GM19351 (cell line): ENCODE data around the gene NPIPB4.
"Not testable (repeated sequence)": the region's sequence is repeated elsewhere in the genome, so short reads cannot be mapped to it uniquely, and the experiment has no call there.

Source experiments
- ATAC-seq: cut with Tn5 transposase; IDR thresholded peaks from one replicate; pipeline ENCODE4 v1.9.1; 2021; ENCODE audit warnings: mild to moderate bottlenecking, moderate library complexity; ENCODE audit not compliant: unreplicated experiment

NPIPB4 gene

GRCh38 chr16:21857656-21858055, at the start of gene NPIPB4:
TSS of gene NPIPB4 (minus strand) at chr16:21857756. CDS start at chr16:21857378, 378 bp downstream.
- ATAC-seq: not testable (repeated sequence)

GRCh38 chr16:21898998-21899397, 41.4 kb upstream of the NPIPB4 start:
- not testable (repeated sequence) for ATAC-seq

DNA sequence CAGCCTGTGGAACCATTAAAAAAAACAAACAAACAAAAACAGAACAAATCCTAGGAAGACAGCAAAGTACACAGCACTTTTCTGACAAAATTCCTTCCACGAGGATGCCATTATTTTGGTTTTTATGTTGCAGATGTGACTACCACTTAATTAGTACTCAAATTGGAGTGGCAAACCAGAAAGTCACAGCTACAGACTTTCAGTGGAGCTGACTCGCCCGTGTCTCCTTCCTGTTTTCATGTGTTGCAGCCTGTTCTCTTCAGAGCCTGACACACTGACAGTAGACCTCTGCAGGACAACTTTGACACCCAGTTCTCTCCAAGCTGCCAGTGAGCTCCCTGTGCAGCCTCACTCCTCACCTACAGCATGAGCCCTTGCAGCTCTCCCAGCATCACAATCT, 24.4 kb upstream of the NPIPB4 start:
- not testable (repeated sequence) for ATAC-seq

- not testable (repeated sequence) for ATAC-seq
Measured at GRCh38 chr16:21837186-21837585, 20.4 kb downstream of the NPIPB4 start.

DNA sequence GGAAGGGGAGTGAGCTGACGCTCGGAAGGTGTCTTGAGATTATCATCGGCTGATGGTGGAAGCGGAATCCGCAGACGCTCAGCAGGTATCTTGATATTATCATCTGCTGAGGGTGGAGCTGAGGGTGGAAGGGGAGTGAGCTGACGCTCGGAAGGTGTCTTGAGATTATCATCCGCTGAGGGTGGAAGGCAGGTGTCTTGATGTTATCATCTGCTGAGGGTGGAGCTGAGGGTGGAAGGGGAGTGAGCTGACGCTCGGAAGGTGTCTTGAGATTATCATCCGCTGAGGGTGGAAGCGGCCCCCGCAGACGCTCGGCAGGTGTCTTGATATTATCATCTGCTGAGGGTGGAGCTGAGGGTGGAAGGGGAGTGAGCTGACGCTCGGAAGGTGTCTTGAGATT, 21.2 kb downstream of the NPIPB4 start:
- not testable (repeated sequence) for ATAC-seq

DNA sequence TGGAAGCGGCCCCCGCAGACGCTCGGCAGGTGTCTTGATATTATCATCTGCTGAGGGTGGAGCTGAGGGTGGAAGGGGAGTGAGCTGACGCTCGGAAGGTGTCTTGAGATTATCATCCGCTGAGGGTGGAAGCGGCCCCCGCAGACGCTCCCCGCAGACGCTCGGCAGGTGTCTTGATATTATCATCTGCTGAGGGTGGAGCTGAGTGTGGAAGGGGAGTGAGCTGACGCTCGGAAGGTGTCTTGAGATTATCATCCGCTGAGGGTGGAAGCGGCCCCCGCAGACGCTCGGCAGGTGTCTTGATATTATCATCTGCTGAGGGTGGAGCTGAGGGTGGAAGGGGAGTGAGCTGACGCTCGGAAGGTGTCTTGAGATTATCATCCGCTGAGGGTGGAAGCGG, 21.8 kb downstream of the NPIPB4 start:
- ATAC-seq: not testable (repeated sequence)

DNA sequence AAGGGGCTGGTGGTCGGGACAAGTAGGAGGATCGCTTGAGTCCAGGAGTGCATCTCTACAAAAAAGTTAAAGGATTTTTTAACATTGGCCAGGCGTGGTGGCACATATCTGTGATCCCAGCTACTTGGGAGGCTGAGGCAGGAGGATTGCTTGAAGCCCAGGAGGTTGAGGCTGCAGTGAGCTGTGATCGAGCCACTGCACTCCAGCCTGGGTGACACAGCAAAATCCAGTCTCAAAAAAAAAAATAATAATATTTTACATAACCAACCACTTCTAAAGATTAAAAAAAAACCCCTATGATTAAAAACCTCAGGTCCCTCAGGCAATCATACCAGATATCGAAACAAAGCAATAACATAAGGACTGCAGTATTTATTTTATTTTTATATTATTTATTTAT, 23.3 kb downstream of the NPIPB4 start:
- not testable (repeated sequence) for ATAC-seq

GRCh38 chr16:21829929-21830328, 27.6 kb downstream of the NPIPB4 start:
- ATAC-seq: not testable (repeated sequence)

DNA sequence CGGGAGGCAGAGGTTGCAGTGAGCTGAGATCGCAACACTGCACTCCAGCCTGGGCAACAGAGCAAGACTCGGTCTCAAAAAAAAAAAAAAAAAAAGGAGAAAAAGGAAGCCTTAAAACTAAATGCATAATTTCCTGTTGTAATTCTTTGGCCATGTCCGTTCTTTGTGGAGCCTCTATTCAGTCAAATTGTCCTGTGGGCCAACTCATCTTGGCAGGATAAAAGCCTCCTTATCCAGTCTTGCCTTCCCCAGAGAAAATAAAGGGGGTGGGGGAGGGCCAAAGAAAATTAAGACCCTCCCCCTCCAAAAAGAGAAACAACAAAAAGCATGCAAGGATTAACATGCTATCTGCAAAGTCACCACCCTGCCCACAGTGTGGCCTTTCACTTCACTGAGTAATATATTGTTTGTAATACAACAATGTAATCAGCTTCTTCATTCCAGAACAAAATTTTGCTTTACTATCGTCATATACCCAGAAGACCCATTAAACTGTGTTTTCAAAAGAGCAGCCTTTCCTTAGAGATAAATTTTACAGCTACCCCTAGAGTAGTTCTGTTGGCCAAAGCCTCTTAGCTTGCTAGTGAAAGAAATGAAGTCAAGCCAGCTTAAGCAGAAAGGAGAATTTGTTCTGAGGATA, 31.4 kb downstream of the NPIPB4 start:
- not testable (repeated sequence) for ATAC-seq

GRCh38 chr16:21825526-21825925, 32.0 kb downstream of the NPIPB4 start:
- not testable (repeated sequence) for ATAC-seq

- ATAC-seq: not testable (repeated sequence)
Measured at GRCh38 chr16:21823258-21823657, 34.3 kb downstream of the NPIPB4 start.

GRCh38 chr16:21820908-21821465, 36.6 kb downstream of the NPIPB4 start:
- not testable (repeated sequence) for ATAC-seq

DNA sequence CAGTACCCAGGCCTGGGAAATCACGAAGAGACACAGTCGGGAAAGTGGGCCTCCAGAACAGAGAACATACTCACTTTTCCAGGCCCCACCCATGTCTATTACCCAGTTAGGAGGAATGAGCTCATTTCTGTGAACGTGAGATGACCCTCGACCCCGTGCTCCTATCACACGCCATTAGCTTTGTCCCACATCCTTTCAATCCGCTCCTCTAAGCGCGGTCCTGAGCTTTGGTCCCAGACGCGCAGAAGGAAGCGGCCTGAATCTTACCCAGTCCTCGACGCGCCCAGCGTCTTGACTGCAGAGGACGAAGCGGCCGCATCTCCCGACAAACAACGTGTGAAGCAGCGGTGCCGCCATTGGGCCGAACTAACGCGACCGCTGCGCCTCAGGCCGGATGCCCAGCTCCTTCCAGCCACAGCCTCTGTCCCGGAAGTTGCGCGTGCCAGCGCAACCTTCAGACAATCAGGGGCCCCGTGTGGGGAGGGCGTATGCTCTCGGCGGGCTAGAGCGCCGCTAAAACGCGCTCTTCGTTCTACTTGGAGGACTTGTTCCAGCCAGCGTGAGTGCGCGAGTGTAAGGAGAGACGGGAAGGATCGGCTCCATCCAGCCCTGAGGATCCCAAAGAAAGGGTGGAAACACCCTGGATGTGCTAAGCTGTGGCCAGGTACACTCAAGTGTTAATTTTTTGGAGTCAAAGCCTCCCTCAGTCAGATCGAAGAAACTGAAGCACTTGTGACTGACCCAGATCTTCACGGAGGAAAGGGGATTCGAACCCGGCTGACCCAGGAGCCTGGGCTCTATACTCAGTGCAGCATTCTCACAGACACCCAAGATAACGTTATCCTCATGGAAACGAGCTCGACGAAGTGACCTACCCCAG, 37.3 kb downstream of the NPIPB4 start:
- ATAC-seq: peak; percentile 96

DNA sequence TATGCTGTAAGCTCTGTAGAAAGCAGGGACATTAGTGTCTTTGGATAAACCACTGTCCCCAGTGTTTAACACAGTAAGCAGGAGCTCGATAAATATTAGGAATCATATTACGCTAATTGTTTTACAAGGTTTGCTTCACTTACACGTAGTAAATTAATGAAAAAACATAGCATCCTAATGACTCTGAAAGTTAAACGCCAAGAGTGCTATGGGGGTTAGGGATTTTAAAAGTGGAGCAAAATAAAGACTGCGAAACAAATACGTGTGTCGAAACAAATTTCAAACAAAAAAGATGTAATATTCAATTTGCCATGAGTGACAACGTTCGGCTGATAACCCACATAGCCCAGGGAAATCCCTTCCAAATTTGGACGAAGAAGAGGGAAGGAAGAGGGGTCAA, 37.9 kb downstream of the NPIPB4 start:
- ATAC-seq: not testable (repeated sequence)

DNA sequence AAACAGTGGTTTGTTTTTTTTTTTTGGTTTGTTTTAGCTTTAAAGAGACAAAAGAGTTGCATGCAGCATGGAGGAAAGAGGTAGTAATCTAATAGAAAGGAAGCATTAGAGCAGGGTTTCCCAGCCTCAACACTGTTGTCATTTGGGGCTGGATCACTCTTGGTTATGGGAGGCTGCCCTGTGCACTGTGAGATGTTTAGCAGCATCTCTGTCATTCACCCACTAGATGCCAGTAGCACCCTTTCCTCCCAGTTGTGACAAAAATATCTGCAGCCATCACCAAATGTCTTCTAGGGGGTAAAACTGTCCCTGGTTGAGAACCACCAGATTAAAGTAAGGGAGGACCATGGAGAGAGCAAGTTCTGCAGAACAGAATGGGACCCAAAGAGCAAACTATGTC, 40.5 kb downstream of the NPIPB4 start:
- not testable (repeated sequence) for ATAC-seq

DNA sequence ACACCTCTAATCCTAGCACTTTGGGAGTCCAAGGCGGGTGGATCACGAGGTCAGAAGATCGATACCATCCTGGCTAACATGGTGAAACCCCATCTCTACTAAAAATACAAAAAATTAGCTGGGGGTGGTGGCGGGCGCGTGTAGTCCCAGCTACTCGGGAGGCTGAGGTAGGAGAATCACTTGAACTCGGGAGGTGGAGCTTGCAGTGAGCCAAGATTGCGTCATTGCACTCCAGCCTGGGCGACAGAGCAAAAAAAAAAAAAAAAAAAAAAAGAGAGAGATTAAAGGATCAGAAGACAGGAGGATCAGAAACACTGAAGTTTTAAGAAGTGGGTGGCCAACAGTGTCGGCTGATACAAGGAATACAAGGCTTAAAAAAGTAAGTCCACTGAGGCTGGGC, 41.9 kb downstream of the NPIPB4 start:
- ATAC-seq: not testable (repeated sequence)

DNA sequence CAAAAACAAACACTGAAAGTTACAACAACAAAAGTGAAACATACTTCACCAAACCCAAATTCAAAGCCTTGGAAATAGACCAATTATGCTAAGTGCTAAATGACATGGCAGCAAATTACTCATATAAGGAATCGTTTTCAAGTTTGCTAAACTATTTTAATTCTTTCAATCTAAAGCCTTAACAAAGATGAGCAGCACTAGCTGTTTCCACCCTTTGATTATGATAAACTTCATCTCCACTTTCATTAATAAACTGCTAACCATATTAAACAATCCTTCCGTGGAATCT, 55.2 kb downstream of the NPIPB4 start:
- ATAC-seq: not testable (repeated sequence)

GRCh38 chr16:21801538-21802374, 55.8 kb downstream of the NPIPB4 start:
- not testable (repeated sequence) for ATAC-seq

GRCh38 chr16:21798601-21799000, 59.0 kb downstream of the NPIPB4 start:
- ATAC-seq: not testable (repeated sequence)

DNA sequence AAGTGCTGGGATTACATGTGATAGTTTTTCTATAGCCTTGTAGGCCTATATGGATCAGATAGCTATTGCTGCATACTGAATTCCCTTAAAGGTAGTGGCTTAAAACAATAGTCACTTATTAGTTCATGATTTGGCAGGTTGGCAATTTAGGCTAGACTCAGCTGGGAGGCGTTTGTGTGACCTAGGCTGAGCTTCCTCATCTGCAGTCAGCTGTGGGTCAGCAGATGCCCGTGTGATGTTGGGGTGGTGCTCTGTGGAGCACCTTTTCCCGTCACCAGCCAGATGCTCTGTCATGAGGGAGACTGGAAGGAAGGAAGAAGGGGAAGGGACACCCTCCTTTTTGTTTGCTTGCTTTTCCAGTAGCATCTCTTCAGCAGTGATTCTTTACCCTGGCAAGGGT, 64.2 kb downstream of the NPIPB4 start:
- not testable (repeated sequence) for ATAC-seq

DNA sequence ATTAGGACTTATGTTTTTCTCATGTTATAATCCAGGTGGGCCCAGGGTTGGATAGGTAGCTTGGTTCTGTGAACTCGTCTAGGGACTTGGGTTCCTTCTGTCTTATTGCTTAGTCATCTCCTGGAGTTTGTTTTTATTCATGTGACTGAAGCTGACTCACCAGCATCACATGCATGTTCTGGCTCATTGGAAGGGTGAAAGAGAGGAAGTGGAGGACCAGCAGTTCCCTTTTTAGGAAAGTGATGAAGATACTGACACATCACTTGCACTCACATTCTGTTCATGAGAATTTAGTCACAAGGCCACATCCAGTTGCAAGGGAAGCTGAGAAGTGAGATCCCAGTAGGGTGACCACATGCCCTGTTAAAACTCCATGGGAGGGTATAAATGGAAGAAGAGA, 67.0 kb downstream of the NPIPB4 start:
- not testable (repeated sequence) for ATAC-seq
